ENCODE data around the gene PNPLA7.

- TF ChIP-seq CTCF (IDR thresholded peaks at IDR 0.05) (no peak), EZH2 (IDR thresholded peaks at IDR 0.05; ENCODE audit: borderline replicate concordance, insufficient read depth, low read depth, low read length, poor library complexity, severe bottlenecking) (no peak)
These were observed 88.4 kb downstream of the PNPLA7 start for GRCh38 chr9:137461663-137462395.

All from B cell (primary cell).